SK-N-DZ (cell line): ENCODE measurements around the gene EMD.
A peak's percentile ranks its signal among the peaks of the same experiment; 100 is the strongest.

ENCODE experiments used
- DNase-seq: peaks from one replicate; pipeline ENCODE4 v3.0.0-alpha.2; 2015; ENCODE audit warnings: low spot score

EMD gene

GRCh38 chrX:154355094-154355775 is 23.9 kb upstream of the EMD start:
- no peak for DNase-seq

GRCh38 chrX:154355776-154356140 is 23.3 kb upstream of the EMD start:
- no peak for DNase-seq

- DNase-seq: no peak
These were observed 22.5 kb upstream of the EMD start for GRCh38 chrX:154356596-154356995.

GRCh38 chrX:154357205-154357604 is 21.9 kb upstream of the EMD start:
- no peak for DNase-seq

- no peak for DNase-seq
These were observed 21.1 kb upstream of the EMD start for GRCh38 chrX:154358011-154358410.

GRCh38 chrX:154358829-154359228 is 20.3 kb upstream of the EMD start:
- no peak for DNase-seq

GRCh38 chrX:154359362-154360154 is 19.5 kb upstream of the EMD start:
- DNase-seq: no peak

GRCh38 chrX:154360155-154360713 is 18.9 kb upstream of the EMD start:
- no peak for DNase-seq

- DNase-seq: no peak
These were observed 16.9 kb upstream of the EMD start for GRCh38 chrX:154362085-154362742.

- DNase-seq: no peak
These were observed 15.2 kb upstream of the EMD start for GRCh38 chrX:154363706-154364439.

- DNase-seq: no peak
These were observed 14.0 kb upstream of the EMD start for GRCh38 chrX:154365052-154365600.

GRCh38 chrX:154365997-154366665 is 13.0 kb upstream of the EMD start:
- no peak for DNase-seq

- no peak for DNase-seq
These were observed 12.4 kb upstream of the EMD start for GRCh38 chrX:154366666-154367055.

- no peak for DNase-seq
These were observed 11.4 kb upstream of the EMD start for GRCh38 chrX:154367474-154368308.

GRCh38 chrX:154368630-154369448 is 10.3 kb upstream of the EMD start:
- DNase-seq: no peak

- DNase-seq: peak; percentile 88
These were observed 9.4 kb upstream of the EMD start for GRCh38 chrX:154369449-154370299.

- DNase-seq: no peak
These were observed 8.6 kb upstream of the EMD start for GRCh38 chrX:154370300-154371016.
